GM18498 (cell line): ENCODE measurements around the gene FAM241B.

Source experiments
- ATAC-seq: cut with Tn5 transposase; IDR thresholded peaks from one replicate; pipeline ENCODE4 v1.9.1; 2021; ENCODE audit warnings: mild to moderate bottlenecking, moderate library complexity; ENCODE audit not compliant: unreplicated experiment

The FAM241B gene, protein sequence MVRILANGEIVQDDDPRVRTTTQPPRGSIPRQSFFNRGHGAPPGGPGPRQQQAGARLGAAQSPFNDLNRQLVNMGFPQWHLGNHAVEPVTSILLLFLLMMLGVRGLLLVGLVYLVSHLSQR

GRCh38 chr10:69629897-69630650, at the start of gene FAM241B:
Gene FAM241B, plus strand, starts transcription at chr10:69630247. Its CDS starts 1,497 bp downstream, at chr10:69631744.
- ATAC-seq = no peak

- ATAC-seq = no peak
Measured at GRCh38 chr10:69580435-69580834, 49.6 kb upstream of the FAM241B start.

- no peak for ATAC-seq
Measured at GRCh38 chr10:69583106-69583505, 46.9 kb upstream of the FAM241B start.

GRCh38 chr10:69584624-69585023, 45.4 kb upstream of the FAM241B start:
- ATAC-seq = no peak

DNA sequence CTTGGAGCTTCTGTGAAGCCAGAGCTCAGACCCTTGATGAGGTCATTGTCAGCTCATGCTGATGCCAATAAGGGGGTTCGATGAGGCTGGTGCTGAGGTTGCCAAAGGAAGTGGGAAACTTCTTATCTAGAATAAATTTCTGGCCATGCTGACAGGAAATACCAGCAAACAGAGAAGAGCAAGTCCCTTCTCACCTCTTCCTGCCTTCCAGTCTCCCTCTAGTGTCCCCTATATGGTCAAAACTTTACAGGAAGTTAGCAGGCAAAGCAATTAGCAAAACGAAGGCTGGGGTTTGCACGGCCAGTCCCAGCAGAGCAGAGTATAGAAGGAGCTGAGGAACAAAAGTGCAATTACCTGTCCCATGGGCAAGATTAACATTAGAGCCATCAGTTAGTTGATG, 41.7 kb upstream of the FAM241B start:
- ATAC-seq = no peak

- no peak for ATAC-seq
Measured at GRCh38 chr10:69600761-69601330, 29.2 kb upstream of the FAM241B start.

DNA sequence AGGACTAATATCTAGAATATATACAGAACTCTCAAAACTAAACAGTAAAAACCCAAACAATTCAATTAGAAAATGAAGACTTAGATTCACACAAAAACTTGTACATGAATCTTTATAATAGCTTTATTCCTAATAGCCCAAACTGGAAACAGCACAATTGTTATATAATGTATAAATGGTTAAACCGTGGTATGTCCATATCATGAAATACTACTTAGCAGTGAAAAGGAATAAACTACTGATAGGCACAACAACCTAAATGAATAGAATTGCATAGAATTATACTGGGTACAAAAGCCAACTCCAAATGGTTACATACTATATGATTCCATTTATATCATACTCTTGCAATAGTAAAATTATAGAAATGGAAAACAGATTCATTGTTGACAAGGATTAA, 21.0 kb upstream of the FAM241B start:
- ATAC-seq = no peak

- no peak for ATAC-seq
Measured at GRCh38 chr10:69612760-69613159, 17.3 kb upstream of the FAM241B start.

- no peak for ATAC-seq
Measured at GRCh38 chr10:69614130-69614529, 15.9 kb upstream of the FAM241B start.

GRCh38 chr10:69616358-69616757, 13.7 kb upstream of the FAM241B start:
- no peak for ATAC-seq

- ATAC-seq = no peak
Measured at GRCh38 chr10:69618746-69619145, 11.3 kb upstream of the FAM241B start.

DNA sequence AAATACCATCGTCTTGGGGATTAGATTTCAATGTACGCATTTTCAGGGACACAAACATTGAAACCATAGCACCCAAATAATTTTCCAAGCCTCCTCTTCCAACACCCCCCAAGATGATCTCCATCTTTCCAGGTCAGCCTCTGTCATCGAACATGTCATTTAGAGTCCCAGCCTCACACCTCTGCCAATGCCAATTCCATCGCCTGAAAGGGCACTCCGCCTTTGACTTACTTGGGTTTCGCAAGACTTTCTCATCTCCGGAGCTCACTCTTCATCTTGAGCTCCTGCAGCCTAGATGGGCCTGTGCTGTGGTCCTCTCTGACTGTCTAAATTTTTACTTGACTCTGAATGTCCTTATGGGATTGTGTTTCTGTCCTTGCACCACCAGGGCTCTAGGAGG, 10.4 kb upstream of the FAM241B start:
- no peak for ATAC-seq

DNA sequence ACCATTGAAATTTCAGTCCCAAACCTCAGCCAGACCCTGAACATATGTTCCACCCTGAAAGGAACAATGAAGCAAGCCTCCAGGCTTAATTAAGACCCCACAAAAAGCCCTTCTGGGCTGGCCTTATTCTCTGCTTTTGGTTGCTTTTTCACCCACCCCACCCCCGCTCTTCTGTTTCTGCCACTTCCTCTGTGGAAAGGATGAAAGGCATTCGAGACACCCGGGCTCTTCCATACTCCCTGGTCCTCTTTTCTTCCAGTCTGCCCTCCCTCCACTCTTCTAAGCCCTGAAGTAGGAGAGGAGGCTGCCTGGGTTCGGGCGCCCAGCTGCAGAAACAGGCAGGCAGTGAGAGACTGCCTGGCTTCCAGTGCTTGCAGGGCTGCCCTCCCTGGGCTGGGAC, 9.4 kb upstream of the FAM241B start:
- ATAC-seq = no peak

- ATAC-seq = no peak
Measured at GRCh38 chr10:69624245-69624786, 5.7 kb upstream of the FAM241B start.

GRCh38 chr10:69626826-69627225, 3.2 kb upstream of the FAM241B start:
- ATAC-seq = no peak

DNA sequence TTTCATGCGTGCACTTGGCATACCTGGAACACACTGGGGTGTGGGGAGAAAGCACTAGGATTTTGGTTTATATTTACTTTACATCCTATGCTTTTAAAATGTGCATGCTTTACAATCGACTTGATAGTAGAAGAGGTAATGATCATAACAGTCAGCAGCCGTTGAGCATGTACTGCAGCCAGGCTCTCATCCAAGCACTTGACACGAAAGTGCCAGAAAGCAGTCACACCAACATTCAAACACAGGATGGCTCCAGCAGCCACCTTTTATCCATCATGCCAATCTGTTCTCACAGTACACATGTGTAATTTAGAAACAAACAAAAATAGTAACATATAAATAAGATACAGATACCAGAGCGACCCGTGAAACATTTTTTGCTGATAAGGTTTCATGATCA, 1.2 kb upstream of the FAM241B start:
- ATAC-seq = no peak

DNA sequence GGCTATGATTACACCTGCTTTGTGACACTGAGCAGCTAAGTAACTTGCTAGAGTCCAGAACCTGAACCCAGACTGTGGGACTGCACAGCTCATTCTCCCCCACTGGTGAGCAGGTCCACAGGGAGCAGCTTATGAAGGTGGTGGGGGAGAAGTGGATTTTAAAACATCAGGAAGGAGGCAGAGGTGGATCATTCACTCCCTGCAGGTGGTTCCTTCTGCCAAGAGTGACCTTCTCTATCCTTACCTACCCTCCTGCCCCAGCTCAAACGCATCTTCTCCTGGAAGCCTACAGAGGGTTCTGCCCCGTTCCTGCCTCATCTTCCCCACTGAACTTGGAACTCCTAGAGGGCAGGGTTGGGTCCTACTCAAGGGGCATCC, 539 bp upstream of the FAM241B start:
- no peak for ATAC-seq

DNA sequence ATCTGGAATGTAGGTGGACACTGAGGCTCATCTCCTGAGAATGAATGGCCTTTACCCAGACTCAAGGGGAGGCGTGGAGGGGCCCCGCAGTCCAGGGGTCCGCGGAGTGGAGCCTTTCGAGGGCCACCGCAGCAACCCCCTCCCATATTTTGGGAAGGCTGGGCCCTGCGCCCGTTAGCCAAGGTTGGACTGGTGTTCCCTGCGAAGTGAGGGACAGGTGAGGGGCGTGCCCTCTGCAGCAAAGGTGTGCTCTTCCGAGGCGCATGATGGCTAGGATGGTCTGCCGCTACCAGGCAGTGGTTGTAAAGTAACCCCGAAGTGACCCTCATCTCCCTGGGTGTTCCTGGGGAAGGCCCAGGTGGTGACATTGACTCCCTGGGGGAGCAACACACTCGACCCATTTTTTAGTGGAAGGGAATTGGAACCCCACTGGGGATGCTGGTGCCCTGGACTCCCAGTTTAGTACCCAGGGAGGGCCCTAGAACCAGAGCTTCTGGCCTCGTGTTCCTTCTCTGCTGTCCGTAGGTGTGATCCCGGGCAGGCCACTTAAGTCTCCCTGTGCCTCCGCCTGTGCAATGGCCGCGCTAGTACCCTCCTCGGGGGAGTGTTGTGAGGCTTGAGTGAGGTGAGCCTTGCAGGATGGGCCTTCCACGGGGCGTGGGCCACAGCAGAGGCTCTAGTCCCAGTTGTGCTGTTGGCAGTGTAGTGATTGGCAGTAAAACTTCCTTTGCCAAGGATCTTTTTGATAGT, 779 bp downstream of the FAM241B start:
- ATAC-seq = no peak

- no peak for ATAC-seq
Measured at GRCh38 chr10:69631566-69631965, 1.5 kb downstream of the FAM241B start.

- ATAC-seq = no peak
Measured at GRCh38 chr10:69632516-69633199, 2.6 kb downstream of the FAM241B start.
